Measurements from ENCODE around the gene ANKRD18A. TPM values are rescaled to one million over a fixed set of nuclear protein-coding genes. Genes with fewer than 3 reads are reported as not detected.

ANKRD18A gene
- total and polyA plus RNA-seq, 2 of the 4 experiments (the other 2 are of a cell fraction): not detected

DNA sequence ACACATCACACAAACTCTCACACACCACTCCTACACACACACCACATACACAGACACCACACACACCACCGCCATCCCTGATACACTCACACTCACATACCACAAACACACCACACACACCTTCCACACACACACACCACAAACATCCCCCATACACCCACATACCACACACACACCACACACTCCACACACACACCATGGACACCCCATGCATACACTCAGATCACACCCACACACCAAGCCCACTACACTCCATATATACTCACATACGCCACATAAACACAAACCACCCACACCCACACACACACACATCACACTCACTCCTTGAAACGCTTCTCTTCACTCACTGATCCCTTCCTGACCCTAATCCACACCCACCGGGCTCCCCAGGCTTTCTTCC, 9.1 kb upstream of the ANKRD18A start:
- no peak overlapping the region for H2BK15ac ChIP-seq (ENCODE audit: low read depth, low read length)
- H3K9me3 ChIP-seq (ENCODE audit: control insufficient read depth, insufficient read depth, low read length): no peaks in the 10 kb centered on the region
- POLR2A ChIA-PET (ENCODE audit: unreplicated experiment): no interaction called here
- no peak overlapping the region for H4K8ac ChIP-seq (ENCODE audit: low read depth in 2 of 2, low read length in 2 of 2)
- TF ChIP-seq SMC3 (IDR thresholded peaks at IDR 0.05; ENCODE audit: low read depth, low read length) (no peak), MAFK (IDR thresholded peaks at IDR 0.05; ENCODE audit: low read depth, low read length) (no peak), BHLHE40 (IDR thresholded peaks at IDR 0.05; ENCODE audit: low read depth, low read length) (no peak), MXI1 (IDR thresholded peaks at IDR 0.05; ENCODE audit: borderline replicate concordance, low read depth, low read length) (no peak), NFE2L2 (IDR thresholded peaks at IDR 0.05; ENCODE audit: low read depth, low read length) (no peak), CEBPB (IDR thresholded peaks at IDR 0.05; ENCODE audit: low read depth, low read length) (no peak), FOS (IDR thresholded peaks at IDR 0.05; ENCODE audit: low read depth, low read length) (no peak), CHD1 (IDR thresholded peaks at IDR 0.05; ENCODE audit: low read depth, low read length) (no peak), RFX5 (IDR thresholded peaks at IDR 0.05; ENCODE audit: low read depth, low read length) (no peak), RAD21 (IDR thresholded peaks at IDR 0.05; ENCODE audit: low read length) (no peak), MAZ (IDR thresholded peaks at IDR 0.05; ENCODE audit: borderline replicate concordance, low read depth, low read length) (no peak), RCOR1 (IDR thresholded peaks at IDR 0.05; ENCODE audit: insufficient replicate concordance, low read length) (no peak)
- TF ChIP-seq, protein P1, sequence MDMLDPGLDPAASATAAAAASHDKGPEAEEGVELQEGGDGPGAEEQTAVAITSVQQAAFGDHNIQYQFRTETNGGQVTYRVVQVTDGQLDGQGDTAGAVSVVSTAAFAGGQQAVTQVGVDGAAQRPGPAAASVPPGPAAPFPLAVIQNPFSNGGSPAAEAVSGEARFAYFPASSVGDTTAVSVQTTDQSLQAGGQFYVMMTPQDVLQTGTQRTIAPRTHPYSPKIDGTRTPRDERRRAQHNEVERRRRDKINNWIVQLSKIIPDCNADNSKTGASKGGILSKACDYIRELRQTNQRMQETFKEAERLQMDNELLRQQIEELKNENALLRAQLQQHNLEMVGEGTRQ (IDR thresholded peaks at IDR 0.05; ENCODE audit: low read depth, low read length): no peak
- TF ChIP-seq, protein P2, sequence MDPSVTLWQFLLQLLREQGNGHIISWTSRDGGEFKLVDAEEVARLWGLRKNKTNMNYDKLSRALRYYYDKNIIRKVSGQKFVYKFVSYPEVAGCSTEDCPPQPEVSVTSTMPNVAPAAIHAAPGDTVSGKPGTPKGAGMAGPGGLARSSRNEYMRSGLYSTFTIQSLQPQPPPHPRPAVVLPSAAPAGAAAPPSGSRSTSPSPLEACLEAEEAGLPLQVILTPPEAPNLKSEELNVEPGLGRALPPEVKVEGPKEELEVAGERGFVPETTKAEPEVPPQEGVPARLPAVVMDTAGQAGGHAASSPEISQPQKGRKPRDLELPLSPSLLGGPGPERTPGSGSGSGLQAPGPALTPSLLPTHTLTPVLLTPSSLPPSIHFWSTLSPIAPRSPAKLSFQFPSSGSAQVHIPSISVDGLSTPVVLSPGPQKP (IDR thresholded peaks at IDR 0.05; ENCODE audit: borderline replicate concordance, low read depth, low read length): no peak
- in situ Hi-C loops (cut with MboI; ENCODE audit: low sequenced_read_pairs): loop anchor here (10.0 kb wide), 1 partner anchor 55 kb away; no protein-coding TSS in a partner anchor
- H3K56ac ChIP-seq (ENCODE audit: extremely low read depth, insufficient read depth, low read length): no peak overlapping the region
- no peak overlapping the region for H2AFZ ChIP-seq (replicated peaks; ENCODE audit: low read length, poor library complexity)
- DNase-seq (no peak), ATAC-seq (ENCODE audit: low read depth) (no peak)
- no peak overlapping the region for H4K5ac ChIP-seq (ENCODE audit: low read depth, low read length)
- no peak overlapping the region for H3K27ac ChIP-seq (ENCODE audit: insufficient read depth, low read length)
- no peaks in the 10 kb centered on the region; the same call in 1 of the 2 replicates for H3K27me3 ChIP-seq (ENCODE audit: control insufficient read depth, insufficient read depth, low read length)
- no peak overlapping the region for H3K18ac ChIP-seq (ENCODE audit: low read depth, low read length)
- H3K9ac ChIP-seq (ENCODE audit: low read depth, low read length): no peak overlapping the region
- WGBS, 2 experiments (ENCODE audit: extremely low coverage in 2 of 2, insufficient read length in 1 of 2): 80 to 100% methylated on average over 1 of the region's 4 CpGs
- 0 out of 2 replicates have a peak, but pooled peaks cover 7% of the 10 kb centered on the region for H3K9me1 ChIP-seq (ENCODE audit: insufficient read depth, low read length)
- H3K4me2 ChIP-seq (ENCODE audit: low read depth, low read length): no peak overlapping the region
- H2AK5ac ChIP-seq (ENCODE audit: low read depth, low read length): no peak overlapping the region
- H2BK20ac ChIP-seq (ENCODE audit: low read depth, low read length): no peak overlapping the region
- no peak overlapping the region for H3K4ac ChIP-seq (ENCODE audit: low read depth, low read length)
- no peak overlapping the region for H3K14ac ChIP-seq (replicated peaks; ENCODE audit: low read depth, low read length)
- H2AK9ac ChIP-seq (replicated peaks; ENCODE audit: low read depth, low read length, poor library complexity): no peak overlapping the region
- H3K79me1 ChIP-seq (ENCODE audit: low read depth in 1 of 2, low read length in 2 of 2): no peaks in the 10 kb centered on the region
- dilution Hi-C loops (cut with HindIII; ENCODE audit: low sequenced_read_pairs, unreplicated experiment): no loop called here
- H3K36me3 ChIP-seq (ENCODE audit: control insufficient read depth, insufficient read depth, low read length): no peaks in the 10 kb centered on the region
- H3K23ac ChIP-seq (ENCODE audit: low read depth, low read length): no peak overlapping the region
- no peak overlapping the region for H2BK120ac ChIP-seq (ENCODE audit: low read depth, low read length)
- peak overlapping the region; percentile 90 for H2BK5ac ChIP-seq (ENCODE audit: low read depth, low read length, poor library complexity, severe bottlenecking)
- H3K4me3 ChIP-seq (ENCODE audit: insufficient read depth, low read depth, low read length): no peak overlapping the region
- no peaks in the 10 kb centered on the region for H4K20me1 ChIP-seq (ENCODE audit: insufficient read depth, low read length)
- BruUV-seq (replicated peaks): no TSS peak
- intact Hi-C loops (cut with micrococcal nuclease): no loop called here
- CTCF ChIA-PET: no interaction called here
- H3K4me1 ChIP-seq (ENCODE audit: control insufficient read depth, insufficient read depth, low read length): no peaks in the 10 kb centered on the region
- H4K91ac ChIP-seq (ENCODE audit: insufficient read depth, low read depth, low read length): no peak overlapping the region

All from IMR-90 (cell line).